Endodermal cell (in vitro differentiated cells): Measurements from ENCODE around the gene SLC24A1. TPM values are rescaled to one million over a fixed set of nuclear protein-coding genes. Genes with fewer than 3 reads are reported as not detected.

Source experiments
- DNase-seq: peaks from one replicate; pipeline ENCODE4 v3.0.0-alpha.2; 2017
- H3K27ac ChIP-seq: 2 replicates; pipeline ENCODE4 v1.5.1; 2013; ENCODE audit warnings: mild to moderate bottlenecking, low read depth, low read length, moderate library complexity
- H3K27me3 ChIP-seq: 2 replicates; pipeline ENCODE4 v1.6.1; 2013; ENCODE audit warnings: mild to moderate bottlenecking, low read length, moderate library complexity; ENCODE audit not compliant: insufficient read depth, control insufficient read depth, poor library complexity, severe bottlenecking
- H3K36me3 ChIP-seq: 2 replicates; pipeline ENCODE4 v1.7.0; 2013; ENCODE audit warnings: mild to moderate bottlenecking, low read length, moderate library complexity; ENCODE audit not compliant: control insufficient read depth, insufficient read depth
- H3K4me1 ChIP-seq: one replicate; pipeline ENCODE4 v1.7.0; 2013; ENCODE audit warnings: low read length; ENCODE audit not compliant: control insufficient read depth, insufficient read depth
- H3K4me3 ChIP-seq: 2 replicates; pipeline ENCODE4 v1.5.1; 2013; ENCODE audit warnings: mild to moderate bottlenecking, low read length, moderate library complexity
- H3K9ac ChIP-seq: 2 replicates; pipeline ENCODE4 v1.6.1; 2013; ENCODE audit warnings: mild to moderate bottlenecking, low read length, moderate library complexity; ENCODE audit not compliant: poor library complexity, severe bottlenecking; ENCODE audit errors: extremely low read depth
- H3K9me3 ChIP-seq: 2 replicates; pipeline ENCODE4 v1.6.1; 2013; ENCODE audit warnings: mild to moderate bottlenecking, low read length, moderate library complexity; ENCODE audit not compliant: control insufficient read depth
- H3K27ac Mint-ChIP-seq: 2 replicates; pipeline ENCODE4 v1.8.0; 2020; ENCODE audit warnings: mixed read lengths
- H3K27me3 Mint-ChIP-seq: 2 replicates; pipeline ENCODE4 v1.8.0; 2021; ENCODE audit warnings: mild to moderate bottlenecking, mixed read lengths; ENCODE audit not compliant: insufficient read depth
- H3K36me3 Mint-ChIP-seq: 2 replicates; pipeline ENCODE4 v1.8.0; 2020; ENCODE audit warnings: low read depth, mixed read lengths
- H3K4me1 Mint-ChIP-seq: 2 replicates; pipeline ENCODE4 v1.8.0; 2020; ENCODE audit warnings: mixed read lengths
- H3K4me3 Mint-ChIP-seq: 2 replicates; pipeline ENCODE4 v1.8.0; 2020; ENCODE audit warnings: mild to moderate bottlenecking, moderate library complexity, mixed read lengths
- H3K9me3 Mint-ChIP-seq: 2 replicates; pipeline ENCODE4 v1.8.0; 2020; ENCODE audit warnings: mild to moderate bottlenecking, mixed read lengths
- CTCF ChIP-seq: fragments of 200-600 bp; sonication (generic); conservative IDR thresholded peaks from 2 replicates; pipeline ENCODE4 v1.5.0; 2021; ENCODE audit warnings: antibody characterized with exemption, mild to moderate bottlenecking
- WGBS, 2 experiments: methylation state at CpG; one replicate each; pipeline versions ENCODE4 v1.1.5 to v1.1.7; 2013; ENCODE audit warnings: missing lambda C conversion rate in 2 of 2, mixed read lengths in 1 of 2; ENCODE audit not compliant: insufficient coverage in 1 of 2, insufficient read length in 1 of 2; 5-methylcytosine and 5-hydroxymethylcytosine counted together
- total RNA-seq, 2 donors: library from RNA; stranded (reverse); fragmentation: NEBNext Ultra II Directional in 1 of 2; extraction: Animal tissue kit (Norgen Biotek cat#: 25700) in 1 of 2; gene quantifications; 2 replicates in 1 of 2; 3 replicates in 1 of 2; pipeline ENCODE4 v1.2.1, GENCODE V29; 2021

Gene SLC24A1
- total RNA-seq, 2 donors from 2014 or later, result 12.0 to 14.2 TPM

GRCh38 chr15:65655457-65655856 lies 33.7 kb downstream of the SLC24A1 start:
- no peak for TF ChIP-seq CTCF
- H3K4me3 ChIP-seq, result no peak overlapping the region
- Mint-ChIP-seq H3K9me3 (no peaks in the 10 kb centered on the region), H3K27me3 (no peaks in the 10 kb centered on the region), H3K4me3 (no peak overlapping the region), H3K4me1 (peaks cover 32% of the 10 kb centered on the region), H3K27ac (no peak overlapping the region), H3K36me3 (peaks cover 7% of the 10 kb centered on the region)
- no peaks in the 10 kb centered on the region for H3K27me3 ChIP-seq
- 95 to 100% methylated on average over 4 of the region's 4 CpGs for WGBS, 2 experiments
- no peaks in the 10 kb centered on the region for H3K36me3 ChIP-seq
- H3K4me1 ChIP-seq, result peaks cover 18% of the 10 kb centered on the region
- no peak overlapping the region for H3K9ac ChIP-seq
- no peak overlapping the region for H3K27ac ChIP-seq
- no peak for DNase-seq
- H3K9me3 ChIP-seq, result no peaks in the 10 kb centered on the region

- 83 to 94% methylated on average over 2 to 4 of the region's 4 CpGs for WGBS, 2 experiments
- H3K27ac ChIP-seq, result no peak overlapping the region
These were observed 37.8 kb downstream of the SLC24A1 start for GRCh38 chr15:65659502-65660052.

GRCh38 chr15:65660927-65661326 lies 39.2 kb downstream of the SLC24A1 start:
- H3K27me3 ChIP-seq, result no peaks in the 10 kb centered on the region
- no peaks in the 10 kb centered on the region for H3K9me3 ChIP-seq
- Mint-ChIP-seq H3K27me3 (no peaks in the 10 kb centered on the region), H3K36me3 (no peaks in the 10 kb centered on the region), H3K4me1 (no peaks in the 10 kb centered on the region), H3K27ac (no peak overlapping the region), H3K9me3 (no peaks in the 10 kb centered on the region), H3K4me3 (no peak overlapping the region)
- WGBS, 2 experiments, result 97 to 100% methylated on average over 1 to 2 of the region's 2 CpGs
- no peak overlapping the region for H3K9ac ChIP-seq
- H3K4me3 ChIP-seq, result no peak overlapping the region
- no peaks in the 10 kb centered on the region for H3K4me1 ChIP-seq
- DNase-seq, result no peak
- H3K36me3 ChIP-seq, result no peaks in the 10 kb centered on the region
- TF ChIP-seq CTCF, result no peak
- no peak overlapping the region for H3K27ac ChIP-seq

More at GRCh38 chr15:65659502-65660052, 37.8 kb downstream of the SLC24A1 start:
- H3K4me3 Mint-ChIP-seq, result no peak overlapping the region
- H3K9me3 Mint-ChIP-seq, result no peaks in the 10 kb centered on the region
- no peaks in the 10 kb centered on the region for H3K9me3 ChIP-seq
- H3K27me3 ChIP-seq, result no peaks in the 10 kb centered on the region
- H3K36me3 Mint-ChIP-seq, result peaks cover 7% of the 10 kb centered on the region
- no peaks in the 10 kb centered on the region for H3K27me3 Mint-ChIP-seq
- H3K4me1 ChIP-seq, result no peaks in the 10 kb centered on the region
- no peak for DNase-seq
- no peak overlapping the region for H3K27ac Mint-ChIP-seq
- H3K36me3 ChIP-seq, result no peaks in the 10 kb centered on the region
- H3K9ac ChIP-seq, result no peak overlapping the region
- no peak overlapping the region for H3K4me3 ChIP-seq
- no peak for TF ChIP-seq CTCF
- H3K4me1 Mint-ChIP-seq, result peaks cover 5% of the 10 kb centered on the region
